ENCODE measurements around the gene CST8.

The CST8 gene

GRCh38 chr20:23476015-23476754 lies 14.7 kb upstream of the CST8 start:
- DNase-seq = no peak

GRCh38 chr20:23477223-23477622 lies 13.7 kb upstream of the CST8 start:
- no peak for DNase-seq

- no peak for DNase-seq
Measured at GRCh38 chr20:23479043-23479442, 11.9 kb upstream of the CST8 start.

- no peak for DNase-seq
Measured at GRCh38 chr20:23482138-23482537, 8.8 kb upstream of the CST8 start.

- DNase-seq = no peak
Measured at GRCh38 chr20:23484081-23484480, 6.8 kb upstream of the CST8 start.

- DNase-seq = no peak
Measured at GRCh38 chr20:23488470-23488869, 2.4 kb upstream of the CST8 start.

- no peak for DNase-seq
Measured at GRCh38 chr20:23488996-23489395, 1.9 kb upstream of the CST8 start.

- no peak for DNase-seq
Measured at GRCh38 chr20:23492292-23492691, 1.4 kb downstream of the CST8 start.

- DNase-seq = no peak
Measured at GRCh38 chr20:23493172-23493772, 2.4 kb downstream of the CST8 start.

GRCh38 chr20:23497536-23497935 lies 6.6 kb downstream of the CST8 start:
- no peak for DNase-seq

- DNase-seq = no peak
Measured at GRCh38 chr20:23501926-23502325, 11.0 kb downstream of the CST8 start.

- DNase-seq = no peak
Measured at GRCh38 chr20:23503649-23504048, 12.7 kb downstream of the CST8 start.

GRCh38 chr20:23507346-23507745 lies 16.4 kb downstream of the CST8 start:
- DNase-seq = no peak

GRCh38 chr20:23508449-23509229 lies 17.7 kb downstream of the CST8 start:
- no peak for DNase-seq

GRCh38 chr20:23509247-23509913 lies 18.5 kb downstream of the CST8 start:
- no peak for DNase-seq

- no peak for DNase-seq
Measured at GRCh38 chr20:23510000-23510590, 19.2 kb downstream of the CST8 start.

GRCh38 chr20:23513164-23513563 lies 22.2 kb downstream of the CST8 start:
- DNase-seq = no peak

GRCh38 chr20:23514848-23515247 lies 23.9 kb downstream of the CST8 start:
- DNase-seq = no peak

GRCh38 chr20:23515250-23515939 lies 24.5 kb downstream of the CST8 start:
- DNase-seq = no peak

GRCh38 chr20:23517719-23518118 lies 26.8 kb downstream of the CST8 start:
- DNase-seq = no peak

- no peak for DNase-seq
Measured at GRCh38 chr20:23519556-23519955, 28.6 kb downstream of the CST8 start.

GRCh38 chr20:23520185-23520584 lies 29.3 kb downstream of the CST8 start:
- no peak for DNase-seq

Data from effector CD8-positive, alpha-beta T cell (primary cell).